Muscle of back (tissue), 11 donors: ENCODE measurements around the gene SNED1. TPM values are rescaled to one million over a fixed set of nuclear protein-coding genes. Genes with fewer than 3 reads are reported as not detected.

Experiments used
- DNase-seq, 3 donors: peaks; one replicate each; pipeline versions ENCODE4 v3.0.0 to v3.0.0-alpha.2; 2013
- polyA plus RNA-seq, 10 donors: library from polyadenylated mRNA; unstranded; fragments of 120-200 nt; gene quantifications; one replicate each; pipeline ENCODE4 v1.2.1, GENCODE V29; 2013; ENCODE audit not compliant: insufficient read length in 10 of 10

The SNED1 gene
- polyA plus RNA-seq, 10 donors: 2.2 to 5.6 (median 3.3) TPM

- DNase-seq: no peak
Measured at GRCh38 chr2:240990726-240991377, 7.6 kb upstream of the SNED1 start.

- DNase-seq: peak; percentile 79 to 93 (median 83)
Measured at GRCh38 chr2:240991378-240992263, 6.8 kb upstream of the SNED1 start.

DNA sequence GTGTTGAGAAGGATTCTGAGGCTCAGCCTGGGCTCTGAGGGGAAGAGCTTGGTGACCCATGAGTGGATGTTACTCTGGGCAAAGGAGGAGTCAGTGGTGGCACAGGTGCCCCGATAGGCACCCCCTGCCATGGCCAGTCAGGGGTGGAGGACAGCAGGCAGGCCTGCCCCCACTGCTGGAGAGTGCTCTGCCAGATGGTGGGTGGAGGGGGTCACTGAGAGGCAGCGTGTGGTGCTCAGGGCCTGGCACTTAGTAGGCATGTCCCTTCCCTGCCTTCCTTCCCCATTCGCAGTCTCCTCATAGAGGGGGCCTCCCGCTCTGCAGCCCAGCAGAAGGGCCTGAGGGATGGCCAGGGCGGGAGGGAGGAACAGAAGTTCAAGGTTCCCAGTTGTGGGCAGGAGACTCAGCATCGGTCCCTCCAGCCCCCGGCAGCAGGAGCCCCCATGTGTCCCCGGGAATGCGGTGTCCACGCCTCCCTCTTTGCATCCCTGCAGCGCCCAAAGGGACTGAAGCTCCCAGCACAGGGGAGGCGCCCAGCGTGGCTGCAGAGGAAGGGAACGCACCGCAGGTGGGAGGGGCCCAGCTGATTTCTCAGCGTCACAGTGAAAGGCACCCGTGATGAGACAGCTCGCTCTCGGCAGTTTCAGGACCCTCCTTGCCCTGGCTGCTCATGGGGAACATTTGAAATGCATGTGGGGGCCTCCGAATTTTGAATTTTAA lies 5.7 kb upstream of the SNED1 start:
- DNase-seq: no peak

DNA sequence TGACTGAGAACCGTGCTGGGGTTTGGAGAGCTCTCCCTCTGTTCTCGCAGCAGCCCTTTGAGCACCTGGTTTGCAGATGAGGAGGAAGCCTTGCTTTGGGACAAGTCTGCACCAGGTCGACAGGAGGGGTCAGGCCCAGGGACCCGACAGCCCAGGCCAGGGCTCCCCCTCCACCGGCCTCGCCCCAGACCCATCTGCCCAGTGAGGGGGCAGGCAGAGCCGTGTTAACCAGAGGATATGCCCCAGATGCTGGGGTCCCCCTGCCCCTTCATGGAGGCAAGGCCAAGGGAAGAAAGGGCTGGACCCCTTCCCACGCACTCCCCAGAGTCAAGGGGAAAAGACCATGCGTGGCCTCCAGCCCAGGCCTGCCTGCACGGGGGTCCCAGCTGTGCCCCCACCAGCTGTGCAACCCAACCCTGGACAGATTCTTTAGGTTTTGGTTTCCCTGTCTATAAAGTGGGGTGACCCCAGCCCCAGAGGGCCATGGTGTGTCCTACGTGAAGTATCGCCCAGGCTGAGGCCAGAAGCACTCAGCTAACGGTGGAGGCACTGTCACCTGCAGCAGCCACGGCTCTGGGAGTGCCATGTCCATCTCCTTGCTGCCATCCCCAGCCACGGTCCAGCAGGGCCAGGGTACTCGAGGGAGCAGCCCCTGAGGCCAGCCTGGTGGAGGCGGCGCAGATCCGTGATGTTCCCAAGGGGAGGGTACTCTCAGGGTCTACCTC lies 4.8 kb upstream of the SNED1 start:
- no peak for DNase-seq

GRCh38 chr2:240994171-240994896 lies 4.1 kb upstream of the SNED1 start:
- no peak for DNase-seq

DNA sequence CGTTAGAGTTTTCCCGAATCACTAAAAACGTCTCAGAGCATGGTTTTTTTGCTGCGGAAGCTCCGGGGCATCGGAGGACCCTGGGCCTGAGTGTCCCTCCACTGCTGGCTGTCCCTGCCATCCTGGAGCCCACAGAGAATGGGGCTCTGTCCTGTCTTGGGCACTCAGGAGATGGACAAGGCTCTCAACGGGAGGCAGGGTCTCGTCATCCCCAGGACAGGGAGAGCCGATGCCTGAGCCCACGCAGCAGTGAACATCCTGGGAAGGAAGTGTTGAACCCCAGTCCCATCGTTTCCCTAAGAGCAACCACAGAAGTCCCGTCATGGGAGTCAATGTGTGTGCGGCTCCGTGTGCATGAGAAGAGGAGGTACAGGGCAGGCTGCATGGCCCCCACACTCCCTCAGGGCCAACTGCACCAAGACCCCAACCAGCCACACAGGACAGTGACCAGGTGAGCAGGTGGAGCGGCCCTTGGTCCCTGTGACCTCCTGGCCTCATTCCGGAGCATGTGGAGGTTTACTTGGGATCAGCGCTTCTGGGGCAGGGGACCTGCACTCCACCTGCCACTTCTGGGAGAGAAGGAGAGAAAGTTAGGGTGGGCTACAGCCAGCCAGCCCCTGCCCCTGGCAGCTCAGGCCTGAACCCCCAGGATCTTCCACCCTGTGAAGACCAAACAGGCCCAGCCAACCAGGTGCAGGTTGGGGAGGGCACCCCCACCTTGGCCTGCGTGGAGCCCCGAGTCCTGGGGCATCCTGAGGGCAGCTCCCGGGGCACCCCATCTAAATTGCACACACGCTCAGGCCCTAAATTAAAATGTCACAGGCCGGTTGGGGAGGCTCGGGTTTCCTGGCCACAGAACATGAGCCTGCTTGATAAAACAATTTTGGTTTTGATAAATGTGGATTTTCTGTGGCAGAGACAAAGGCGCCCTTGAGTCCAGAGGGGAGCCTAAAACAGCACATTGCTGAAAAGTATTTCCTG lies 3.1 kb upstream of the SNED1 start:
- no peak for DNase-seq

DNA sequence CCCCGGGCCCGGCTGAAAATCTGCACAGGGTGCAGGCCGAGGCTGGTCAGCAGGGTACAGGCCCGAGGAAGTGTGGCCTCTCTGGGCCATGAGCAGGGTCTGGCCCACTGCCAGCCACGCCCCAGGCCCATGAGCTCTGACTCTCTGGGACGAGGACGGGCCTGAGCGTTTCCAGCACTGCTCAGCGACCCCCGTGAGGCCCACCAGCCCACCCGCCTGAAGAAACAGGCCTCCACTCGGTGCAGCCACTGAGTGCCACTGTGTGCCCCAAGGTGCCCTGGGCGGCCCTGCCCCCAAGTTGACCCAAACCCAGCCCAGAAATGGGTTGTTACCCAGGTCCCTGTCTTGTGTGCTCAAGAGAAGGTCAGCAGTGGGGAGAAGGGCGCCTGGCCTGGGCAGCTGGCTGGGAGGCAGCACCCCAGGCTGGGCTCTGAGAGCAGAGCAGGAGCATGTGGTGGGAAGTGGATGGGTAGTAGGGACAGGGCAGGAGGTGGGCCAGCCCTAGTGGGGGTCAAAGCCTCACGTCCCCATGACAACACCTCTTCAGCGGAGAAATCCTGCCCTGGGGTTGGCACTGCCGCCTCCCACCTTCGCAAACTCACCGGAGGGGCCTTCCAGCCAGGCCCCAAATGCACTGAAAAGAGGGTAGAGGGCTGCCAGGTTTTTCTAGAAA lies 2.1 kb upstream of the SNED1 start:
- DNase-seq: no peak

DNA sequence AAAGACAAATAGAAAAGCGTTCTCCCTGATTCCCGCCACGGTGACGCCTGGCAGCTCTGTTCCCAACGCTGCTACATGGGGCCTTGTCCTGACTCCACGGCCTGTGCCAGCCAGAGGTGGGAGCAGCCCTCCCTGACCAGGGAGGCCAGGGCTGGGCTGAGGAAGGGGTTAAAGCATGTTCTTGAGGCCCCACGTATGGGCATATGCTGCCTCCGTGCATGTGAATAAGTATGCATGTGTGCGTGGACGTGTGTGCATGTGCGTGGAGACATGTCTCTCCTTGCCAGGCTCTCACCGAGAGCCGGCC lies 1.6 kb upstream of the SNED1 start:
- DNase-seq: no peak

GRCh38 chr2:240997141-240997855 lies 1.1 kb upstream of the SNED1 start:
- no peak for DNase-seq

DNA sequence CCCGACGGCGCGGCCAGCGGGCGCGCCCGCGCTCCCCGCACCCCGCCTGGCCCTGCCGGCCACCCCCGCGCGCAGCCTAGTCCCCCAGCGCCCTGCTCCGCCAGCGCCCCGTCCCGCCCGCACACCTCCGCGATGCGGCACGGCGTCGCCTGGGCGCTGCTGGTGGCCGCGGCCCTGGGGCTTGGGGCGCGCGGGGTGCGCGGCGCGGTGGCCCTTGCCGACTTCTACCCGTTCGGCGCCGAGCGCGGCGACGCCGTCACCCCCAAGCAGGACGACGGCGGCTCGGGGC lies 232 bp downstream of the SNED1 start:
- DNase-seq: no peak

DNA sequence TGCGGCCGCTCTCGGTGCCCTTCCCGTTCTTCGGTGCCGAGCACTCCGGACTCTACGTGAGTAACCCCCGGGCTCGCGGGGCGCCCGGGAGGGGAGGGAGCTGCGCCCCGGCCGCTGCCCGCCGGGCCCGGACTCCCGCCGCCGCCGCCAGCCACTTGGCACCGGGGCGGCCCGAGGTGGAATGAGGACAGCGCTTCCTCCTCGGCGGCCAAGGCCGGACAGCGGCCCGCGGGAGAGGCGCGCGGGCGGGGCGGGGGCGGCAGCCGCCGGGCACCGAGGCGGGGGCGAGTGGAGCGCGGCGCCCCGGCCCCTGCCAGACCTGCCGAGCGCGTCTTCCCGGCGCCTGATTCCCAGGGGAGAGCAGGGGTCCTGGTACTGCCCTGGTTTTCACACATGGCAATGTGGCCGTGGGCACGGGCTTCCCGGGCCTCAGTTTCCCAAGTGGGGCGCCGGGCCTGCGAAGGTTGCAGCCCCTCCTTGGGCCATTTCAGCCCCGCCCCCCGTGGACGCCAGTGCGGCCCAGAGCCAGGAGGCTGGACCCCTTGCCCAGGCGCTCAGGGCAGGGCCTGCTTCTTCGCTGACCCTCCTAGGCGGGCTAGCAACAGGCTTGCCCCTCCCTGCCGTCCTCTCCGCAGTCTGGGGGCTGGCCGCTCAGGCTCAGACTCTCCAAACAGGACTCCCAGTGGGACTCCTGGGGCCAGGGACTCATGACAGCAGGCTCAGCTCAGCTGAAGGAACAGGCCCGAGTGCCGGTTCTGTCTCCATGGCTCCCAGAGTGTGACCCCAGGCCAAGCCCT lies 775 bp downstream of the SNED1 start:
- DNase-seq: no peak

GRCh38 chr2:240999873-241000541 lies 1.6 kb downstream of the SNED1 start:
- no peak for DNase-seq

- DNase-seq: no peak
Measured at GRCh38 chr2:241000831-241001321, 2.5 kb downstream of the SNED1 start.

DNA sequence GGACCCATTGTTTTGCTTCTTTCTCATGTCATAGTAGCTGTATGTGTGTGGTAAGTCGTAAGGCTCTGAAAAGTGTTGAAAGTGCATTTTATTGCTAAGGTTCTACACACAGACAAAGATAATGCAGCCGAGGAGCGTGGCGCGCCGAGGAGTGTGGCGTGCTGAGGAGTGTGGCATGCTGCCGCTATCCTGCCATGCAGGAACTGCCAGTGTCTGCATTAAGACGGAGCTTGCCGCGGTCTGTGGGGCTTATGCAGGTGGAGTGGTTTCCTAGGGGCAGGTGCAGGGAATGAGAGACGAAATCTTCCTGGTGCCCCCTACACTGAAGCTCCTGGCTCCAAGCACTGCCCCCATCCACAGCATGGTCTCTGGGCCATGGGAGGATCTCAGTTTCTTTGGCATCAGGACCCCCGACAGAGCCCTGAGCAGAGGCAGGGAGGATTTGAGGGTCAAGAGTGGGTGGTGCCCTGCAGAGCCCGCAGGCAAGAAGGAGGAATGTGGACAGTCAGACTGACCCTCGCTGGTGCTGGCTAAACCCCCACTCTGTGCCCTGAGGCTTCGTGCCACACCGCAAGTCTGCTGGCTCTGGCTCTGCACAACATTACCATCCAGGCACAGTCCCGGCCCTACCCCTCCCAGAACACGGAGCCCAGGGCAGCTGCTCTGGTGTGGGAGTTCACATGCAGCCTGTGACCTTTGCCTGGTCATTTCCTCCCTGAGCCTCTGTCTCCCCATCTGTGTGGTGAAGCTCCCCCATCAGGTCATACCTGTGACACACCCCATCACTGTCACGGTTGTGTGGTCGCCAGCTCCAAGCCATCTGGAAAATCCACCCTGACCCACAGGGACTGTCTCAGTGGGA lies 3.2 kb downstream of the SNED1 start:
- no peak for DNase-seq

- no peak for DNase-seq
Measured at GRCh38 chr2:241002275-241003046, 4.0 kb downstream of the SNED1 start.

DNA sequence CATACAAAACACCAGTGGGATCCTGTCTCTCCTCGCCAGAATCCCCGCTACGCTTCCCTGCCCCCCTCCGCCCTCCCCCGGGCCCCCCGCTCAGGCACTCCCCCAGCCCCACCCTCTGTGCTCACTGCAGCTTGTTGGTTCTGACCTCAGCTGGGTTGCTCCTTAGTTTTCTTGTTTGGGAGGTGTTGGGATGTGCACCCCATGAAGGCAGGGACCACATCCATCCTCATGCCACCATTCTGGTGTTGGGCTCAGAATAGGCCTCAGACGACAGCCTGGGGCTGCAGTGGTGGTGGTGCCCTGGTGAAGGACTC lies 4.6 kb downstream of the SNED1 start:
- DNase-seq: no peak
